Fibroblast of lung (primary cell): Measurements from ENCODE around the gene CDCP1. TPM values are rescaled to one million over a fixed set of nuclear protein-coding genes. Genes with fewer than 3 reads are reported as not detected.

Experiments
- DNase-seq, 2 donors: peaks; one replicate each; pipeline versions ENCODE4 v3.0.0 to v3.0.0-alpha.2; 2010; ENCODE audit warnings: low read depth in 2 of 2
- H2AFZ ChIP-seq: 2 replicates; pipeline ENCODE4 v1.5.1; 2012; ENCODE audit warnings: low read length, control low read depth, inconsistent platforms
- H3K27ac ChIP-seq: 2 replicates; pipeline ENCODE4 v1.5.1; 2011; ENCODE audit warnings: low read length, control low read depth; ENCODE audit not compliant: insufficient read depth
- H3K27me3 ChIP-seq: 2 replicates; pipeline ENCODE4 v1.5.1; 2011; ENCODE audit warnings: mild to moderate bottlenecking, low read length; ENCODE audit not compliant: control insufficient read depth, insufficient read depth
- H3K36me3 ChIP-seq: 2 replicates; pipeline ENCODE4 v1.5.1; 2011; ENCODE audit warnings: low read length; ENCODE audit not compliant: control insufficient read depth, insufficient read depth
- H3K4me1 ChIP-seq: 2 replicates; pipeline ENCODE4 v1.5.1; 2011; ENCODE audit warnings: low read length; ENCODE audit not compliant: control insufficient read depth, insufficient read depth; ENCODE audit errors: extremely low read depth
- H3K4me2 ChIP-seq: 2 replicates; pipeline ENCODE4 v1.5.1; 2011; ENCODE audit warnings: low read length, control low read depth; ENCODE audit not compliant: insufficient read depth; ENCODE audit errors: extremely low read depth
- H3K4me3 ChIP-seq, 4 experiments: fragments of 200-600 bp in 1 of 4; sonication (generic) in 1 of 4; replicated peaks in 1 of 4; 2 replicates each; pipeline ENCODE4 v1.5.1; 2011 to 2016; ENCODE audit warnings: low read length in 4 of 4, low read depth in 3 of 4, mild to moderate bottlenecking in 3 of 4, control low read depth in 2 of 4, inconsistent platforms in 1 of 4, mixed read lengths in 1 of 4; ENCODE audit not compliant: insufficient read depth in 1 of 4; ENCODE audit errors: control extremely low read depth in 1 of 4
- H3K79me2 ChIP-seq: 2 replicates; pipeline ENCODE4 v1.5.1; 2012; ENCODE audit warnings: mild to moderate bottlenecking, low read length, inconsistent platforms; ENCODE audit not compliant: control insufficient read depth, insufficient read depth
- H3K9ac ChIP-seq: 2 replicates; pipeline ENCODE4 v1.5.1; 2011; ENCODE audit warnings: mild to moderate bottlenecking, low read length, control low read depth; ENCODE audit not compliant: insufficient read depth
- H3K9me3 ChIP-seq: 2 replicates; pipeline ENCODE4 v1.5.1; 2012; ENCODE audit warnings: low read depth, low read length; ENCODE audit not compliant: control insufficient read depth, insufficient read depth
- H4K20me1 ChIP-seq: 2 replicates; pipeline ENCODE4 v1.5.1; 2011; ENCODE audit warnings: low read length; ENCODE audit not compliant: control insufficient read depth, insufficient read depth; ENCODE audit errors: extremely low read depth
- CTCF ChIP-seq, 2 donors: IDR thresholded peaks in 1 of 2; conservative IDR thresholded peaks in 1 of 2; 1 replicate in 1 of 2; 2 replicates in 1 of 2; pipeline ENCODE4 v1.5.1; 2011 to 2012; ENCODE audit warnings: low read length in 2 of 2, control low read depth in 1 of 2, inconsistent platforms in 1 of 2, low read depth in 1 of 2, mild to moderate bottlenecking in 1 of 2
- EZH2 ChIP-seq: IDR thresholded peaks from 2 replicates; pipeline ENCODE4 v1.5.1; 2012; ENCODE audit warnings: low read length, control low read depth, mild to moderate bottlenecking; ENCODE audit errors: missing control alignments
- polyA plus RNA-seq, 2 donors: library from polyadenylated mRNA; depleted of rRNA in 1 of 2; stranded (reverse) in 1 of 2; unstranded in 1 of 2; fragments of >200 nt; gene quantifications; 2 replicates each; pipeline ENCODE4 v1.2.1, GENCODE V29; 2011 to 2012; ENCODE audit warnings: missing spikeins in 1 of 2
- total RNA-seq: library from RNA; depleted of rRNA; stranded (reverse); fragments of >200 nt; gene quantifications from 2 replicates; pipeline ENCODE4 v1.2.1, GENCODE V29; 2014

Gene CDCP1
- total and polyA plus RNA-seq, 2 donors (not counting 1 experiment from before 2014, with no cell fraction given): 25.6 to 56.1 TPM

GRCh38 chr3:45043728-45044299, 102.4 kb downstream of the CDCP1 start:
- peak; percentile 44 to 53 for TF ChIP-seq CTCF (conservative IDR thresholded peaks at IDR 0.05 in 1 of 2, IDR thresholded peaks at IDR 0.05 in 1 of 2; ENCODE audit: low read depth in 1 of 2, low read length in 2 of 2)
- no peak for TF ChIP-seq EZH2
- no peak overlapping the region for H2AFZ ChIP-seq
- H3K4me1 ChIP-seq: peaks cover 18% of the 10 kb centered on the region
- peak; percentile 92 to 93 for DNase-seq
- H3K79me2 ChIP-seq: no peaks in the 10 kb centered on the region
- H3K27ac ChIP-seq: peak overlapping the region; percentile 64
- no peaks in the 10 kb centered on the region for H3K27me3 ChIP-seq
- no peak overlapping the region for H3K9ac ChIP-seq
- H3K36me3 ChIP-seq: no peaks in the 10 kb centered on the region
- H3K4me3 ChIP-seq: no peak overlapping the region
- H3K9me3 ChIP-seq: no peaks in the 10 kb centered on the region
- no peaks in the 10 kb centered on the region for H4K20me1 ChIP-seq
- H3K4me2 ChIP-seq: peak overlapping the region; percentile 4

- no peak overlapping the region for H3K9ac ChIP-seq
- TF ChIP-seq EZH2 (no peak), CTCF (conservative IDR thresholded peaks at IDR 0.05 in 1 of 2, IDR thresholded peaks at IDR 0.05 in 1 of 2; ENCODE audit: low read depth in 1 of 2, low read length in 2 of 2) (no peak)
- H3K9me3 ChIP-seq: no peaks in the 10 kb centered on the region
- no peaks in the 10 kb centered on the region for H3K36me3 ChIP-seq
- H3K27me3 ChIP-seq: no peaks in the 10 kb centered on the region
- no peak overlapping the region for H3K4me2 ChIP-seq
- DNase-seq: no peak
- no peaks in the 10 kb centered on the region for H3K79me2 ChIP-seq
- H3K4me1 ChIP-seq: peaks cover 18% of the 10 kb centered on the region
- H2AFZ ChIP-seq: no peak overlapping the region
- no peak overlapping the region for H3K4me3 ChIP-seq
- no peak overlapping the region for H3K27ac ChIP-seq
- H4K20me1 ChIP-seq: no peaks in the 10 kb centered on the region
Observed at GRCh38 chr3:45042162-45042561, 104.0 kb downstream of the CDCP1 start.

- Histone ChIP-seq H2AFZ (no peak overlapping the region), H3K4me1 (peaks cover 21% of the 10 kb centered on the region), H4K20me1 (no peaks in the 10 kb centered on the region), H3K27me3 (no peaks in the 10 kb centered on the region), H3K36me3 (no peaks in the 10 kb centered on the region), H3K4me2 (no peak overlapping the region), H3K79me2 (no peaks in the 10 kb centered on the region), H3K9me3 (no peaks in the 10 kb centered on the region), H3K9ac (no peak overlapping the region), H3K4me3 (no peak overlapping the region), H3K27ac (no peak overlapping the region)
- TF ChIP-seq EZH2 (no peak), CTCF (conservative IDR thresholded peaks at IDR 0.05 in 1 of 2, IDR thresholded peaks at IDR 0.05 in 1 of 2; ENCODE audit: low read depth in 1 of 2, low read length in 2 of 2) (no peak)
- DNase-seq: no peak
Observed at GRCh38 chr3:45041666-45042065, 104.5 kb downstream of the CDCP1 start.
